ENCODE data around the gene PDZD7.

DNA sequence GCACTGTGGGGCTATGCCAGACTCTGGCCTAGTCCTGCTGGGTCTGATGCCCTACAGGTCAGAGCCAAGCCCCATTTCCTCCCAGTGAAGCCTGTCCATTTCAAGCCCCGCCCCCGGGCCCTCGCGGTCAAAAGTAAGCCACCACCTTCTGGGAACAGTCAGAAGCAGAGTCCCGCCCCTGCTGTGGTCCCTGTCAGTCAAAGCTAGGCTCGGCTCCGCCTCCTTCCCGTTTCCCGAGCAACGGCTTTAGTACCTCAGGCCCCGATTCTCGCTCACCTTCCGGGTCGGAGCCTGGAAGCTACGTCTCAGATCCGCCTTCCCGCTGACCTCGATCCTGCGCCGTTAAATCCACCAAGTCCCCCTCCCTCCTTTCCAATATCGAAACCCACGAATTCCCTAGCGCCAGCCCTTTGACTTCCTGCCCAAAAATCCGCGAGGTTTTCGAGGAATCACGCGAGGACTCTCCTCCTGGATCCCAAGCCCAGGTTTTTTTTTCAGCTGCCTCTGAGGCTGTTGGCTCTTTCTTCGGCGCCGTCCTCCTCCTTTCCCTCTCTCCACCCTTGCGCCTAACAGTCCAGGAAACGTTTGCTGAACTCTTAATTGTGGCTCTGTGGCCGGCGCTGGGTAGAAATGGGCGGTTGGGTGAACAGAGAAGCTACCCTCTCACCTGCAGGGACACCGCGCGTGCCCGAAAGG lies 11.9 kb upstream of the PDZD7 start:
- TF ChIP-seq, protein P1, sequence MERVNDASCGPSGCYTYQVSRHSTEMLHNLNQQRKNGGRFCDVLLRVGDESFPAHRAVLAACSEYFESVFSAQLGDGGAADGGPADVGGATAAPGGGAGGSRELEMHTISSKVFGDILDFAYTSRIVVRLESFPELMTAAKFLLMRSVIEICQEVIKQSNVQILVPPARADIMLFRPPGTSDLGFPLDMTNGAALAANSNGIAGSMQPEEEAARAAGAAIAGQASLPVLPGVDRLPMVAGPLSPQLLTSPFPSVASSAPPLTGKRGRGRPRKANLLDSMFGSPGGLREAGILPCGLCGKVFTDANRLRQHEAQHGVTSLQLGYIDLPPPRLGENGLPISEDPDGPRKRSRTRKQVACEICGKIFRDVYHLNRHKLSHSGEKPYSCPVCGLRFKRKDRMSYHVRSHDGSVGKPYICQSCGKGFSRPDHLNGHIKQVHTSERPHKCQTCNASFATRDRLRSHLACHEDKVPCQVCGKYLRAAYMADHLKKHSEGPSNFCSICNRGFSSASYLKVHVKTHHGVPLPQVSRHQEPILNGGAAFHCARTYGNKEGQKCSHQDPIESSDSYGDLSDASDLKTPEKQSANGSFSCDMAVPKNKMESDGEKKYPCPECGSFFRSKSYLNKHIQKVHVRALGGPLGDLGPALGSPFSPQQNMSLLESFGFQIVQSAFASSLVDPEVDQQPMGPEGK (CRISPR knock-in tag; IDR thresholded peaks at IDR 0.05; ENCODE audit: borderline replicate concordance), result no peak
- no peak for TF ChIP-seq ZC3H10 (CRISPR knock-in tag; IDR thresholded peaks at IDR 0.05)
- TF ChIP-seq ZFP3 (CRISPR knock-in tag; IDR thresholded peaks at IDR 0.05), result no peak
- TF ChIP-seq, protein P2, sequence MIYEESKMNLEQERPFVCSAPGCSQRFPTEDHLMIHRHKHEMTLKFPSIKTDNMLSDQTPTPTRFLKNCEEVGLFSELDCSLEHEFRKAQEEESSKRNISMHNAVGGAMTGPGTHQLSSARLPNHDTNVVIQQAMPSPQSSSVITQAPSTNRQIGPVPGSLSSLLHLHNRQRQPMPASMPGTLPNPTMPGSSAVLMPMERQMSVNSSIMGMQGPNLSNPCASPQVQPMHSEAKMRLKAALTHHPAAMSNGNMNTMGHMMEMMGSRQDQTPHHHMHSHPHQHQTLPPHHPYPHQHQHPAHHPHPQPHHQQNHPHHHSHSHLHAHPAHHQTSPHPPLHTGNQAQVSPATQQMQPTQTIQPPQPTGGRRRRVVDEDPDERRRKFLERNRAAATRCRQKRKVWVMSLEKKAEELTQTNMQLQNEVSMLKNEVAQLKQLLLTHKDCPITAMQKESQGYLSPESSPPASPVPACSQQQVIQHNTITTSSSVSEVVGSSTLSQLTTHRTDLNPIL (CRISPR knock-in tag; IDR thresholded peaks at IDR 0.05; ENCODE audit: low read depth), result no peak
- TF ChIP-seq ZNF565 (CRISPR knock-in tag; conservative IDR thresholded peaks at IDR 0.05; ENCODE audit: low read depth), result no peak
- TF ChIP-seq CSDC2 (CRISPR knock-in tag; IDR thresholded peaks at IDR 0.05), result no peak

All from SK-N-SH treated with all-trans-retinoic acid at 6 μM for 48 hours (cell line).